Kidney epithelial cell (primary cell): ENCODE data around the gene PRPF19. TPM values are rescaled to one million over a fixed set of nuclear protein-coding genes. Genes with fewer than 3 reads are reported as not detected.

Source experiments
- DNase-seq: peaks from one replicate; pipeline ENCODE4 v3.0.0-alpha.2; 2010; ENCODE audit warnings: low read depth
- H3K27me3 ChIP-seq: 2 replicates; pipeline ENCODE4 v1.6.0; 2011; ENCODE audit warnings: low read length; ENCODE audit not compliant: control insufficient read depth, insufficient read depth
- H3K36me3 ChIP-seq: 2 replicates; pipeline ENCODE4 v1.5.1; 2011; ENCODE audit warnings: low read length; ENCODE audit not compliant: control insufficient read depth, insufficient read depth
- H3K4me3 ChIP-seq: 2 replicates; pipeline ENCODE4 v1.5.1; 2011; ENCODE audit warnings: low read depth, mild to moderate bottlenecking, control low read depth, low read length
- CTCF ChIP-seq: IDR thresholded peaks from 2 replicates; pipeline ENCODE4 v1.5.1; 2011; ENCODE audit warnings: mild to moderate bottlenecking, moderate library complexity, low read length, control low read depth, inconsistent platforms; ENCODE audit not compliant: insufficient read depth, poor library complexity, severe bottlenecking
- total RNA-seq: library from RNA; depleted of rRNA; stranded (reverse); fragments of >200 nt; gene quantifications from 2 replicates; pipeline ENCODE4 v1.2.3, GENCODE V29; 2015

Gene PRPF19
- total RNA-seq, 1 donor from 2014 or later: 98.8 TPM

GRCh38 chr11:60852117-60852981 is 54.0 kb downstream of the PRPF19 start:
- Histone ChIP-seq H3K36me3 (peaks cover 1% of the 10 kb centered on the region), H3K27me3 (peaks cover 17% of the 10 kb centered on the region), H3K4me3 (no peak overlapping the region)
- DNase-seq: no peak
- TF ChIP-seq CTCF: no peak

- Histone ChIP-seq H3K36me3 (peaks cover 1% of the 10 kb centered on the region), H3K27me3 (peaks cover 17% of the 10 kb centered on the region), H3K4me3 (no peak overlapping the region)
- no peak for DNase-seq
- TF ChIP-seq CTCF: no peak
Measured at GRCh38 chr11:60851327-60852104, 54.9 kb downstream of the PRPF19 start.

GRCh38 chr11:60849641-60850520 is 56.5 kb downstream of the PRPF19 start:
- Histone ChIP-seq H3K4me3 (no peak overlapping the region), H3K36me3 (peaks cover 1% of the 10 kb centered on the region), H3K27me3 (peaks cover 17% of the 10 kb centered on the region)
- DNase-seq: no peak
- no peak for TF ChIP-seq CTCF

GRCh38 chr11:60848714-60849151 is 57.7 kb downstream of the PRPF19 start:
- DNase-seq: no peak
- Histone ChIP-seq H3K27me3 (peaks cover 13% of the 10 kb centered on the region), H3K4me3 (no peak overlapping the region), H3K36me3 (peaks cover 1% of the 10 kb centered on the region)
- TF ChIP-seq CTCF: no peak

GRCh38 chr11:60847896-60848295 is 58.5 kb downstream of the PRPF19 start:
- H3K27me3 ChIP-seq: peaks cover 8% of the 10 kb centered on the region
- H3K36me3 ChIP-seq: peaks cover 1% of the 10 kb centered on the region
- no peak for DNase-seq
- no peak overlapping the region for H3K4me3 ChIP-seq
- no peak for TF ChIP-seq CTCF
